H1 (cell line): ENCODE data around the gene FMO5. TPM values are rescaled to one million over a fixed set of nuclear protein-coding genes. Genes with fewer than 3 reads are reported as not detected.

ENCODE experiments used
- FOSL1 ChIP-seq: IDR thresholded peaks from 2 replicates; pipeline ENCODE4 v1.6.1; 2011; ENCODE audit warnings: mild to moderate bottlenecking, low read depth, low read length, moderate library complexity; ENCODE audit not compliant: insufficient read depth
- polyA plus RNA-seq, 7 experiments: library from polyadenylated mRNA; depleted of rRNA in 3 of 7; stranded (reverse) in 5 of 7; unstranded in 2 of 7; fragments of >200 nt in 5 of 7; fragments of 200-250 nt in 2 of 7; gene quantifications; 1 replicate in 5 of 7; 2 replicates in 1 of 7; 4 replicates in 1 of 7; pipeline versions ENCODE4 v1.2.1 to v1.2.3, GENCODE V29; 2011 to 2013; ENCODE audit warnings: missing spikeins in 2 of 7, mixed read lengths in 2 of 7
- total RNA-seq: library from RNA; stranded (reverse); fragmentation: NEBNext Ultra II Directional; extraction: Animal tissue kit (Norgen Biotek cat#: 25700); gene quantifications from 2 replicates; pipeline ENCODE4 v1.2.1, GENCODE V29; 2021

The FMO5 gene
- total and polyA plus RNA-seq, 2 of the 8 experiments (the other 6 are each of a cell fraction or from before 2014, with no cell fraction given), result 0.27 to 0.34 TPM

DNA sequence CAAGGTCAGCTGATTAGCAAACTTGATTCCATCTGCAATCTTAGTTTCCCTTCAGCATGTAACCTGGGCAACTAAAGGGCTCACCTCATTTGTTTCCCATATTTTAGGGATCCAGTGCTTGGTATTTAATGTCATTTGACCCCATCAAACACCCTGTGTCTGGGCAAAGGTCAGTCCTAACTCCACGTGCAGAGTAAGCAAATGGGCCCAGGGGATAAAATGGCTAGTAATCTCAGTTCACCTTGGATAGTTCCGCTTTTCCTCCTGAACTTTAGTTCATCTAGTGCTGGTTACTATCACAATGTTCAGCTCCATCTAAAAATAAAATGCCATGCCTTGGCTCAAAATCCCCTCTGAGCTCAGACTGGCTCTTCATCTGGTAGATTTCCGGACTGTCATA, 72.4 kb downstream of the FMO5 start (continued):
- no peak for TF ChIP-seq FOSL1
